ENCODE measurements around the gene CLCNKA. TPM values are rescaled to one million over a fixed set of nuclear protein-coding genes. Genes with fewer than 3 reads are reported as not detected.

CLCNKA gene
- total RNA-seq, 2 donors from 2014 or later = 0.20 TPM; not detected in 1

- H3K36me3 ChIP-seq = no peaks in the 10 kb centered on the region
- H3K27ac ChIP-seq = no peak overlapping the region
- H3K9me3 ChIP-seq = no peaks in the 10 kb centered on the region
- no peak for TF ChIP-seq CTCF (IDR thresholded peaks at IDR 0.05)
- H3K4me3 ChIP-seq = no peak overlapping the region
- DNase-seq (ENCODE audit: low spot score) = no peak
- H3K4me1 ChIP-seq = peaks cover 0 to 24% of the 10 kb centered on the region in 2 donors
- H3K27me3 ChIP-seq = no peaks in the 10 kb centered on the region
Measured at GRCh38 chr1:16081636-16082035, 59.8 kb downstream of the CLCNKA start.

- no peak overlapping the region for H3K27ac ChIP-seq
- no peak for DNase-seq (ENCODE audit: low spot score)
Measured at GRCh38 chr1:16082283-16083038, 60.6 kb downstream of the CLCNKA start.

GRCh38 chr1:16083486-16083885 lies 61.6 kb downstream of the CLCNKA start:
- Histone ChIP-seq H3K4me1 (peaks cover 0 to 24% of the 10 kb centered on the region in 2 donors), H3K27ac (no peak overlapping the region), H3K9me3 (no peaks in the 10 kb centered on the region), H3K36me3 (no peaks in the 10 kb centered on the region), H3K27me3 (no peaks in the 10 kb centered on the region), H3K4me3 (no peak overlapping the region)
- no peak for TF ChIP-seq CTCF (IDR thresholded peaks at IDR 0.05)
- DNase-seq (ENCODE audit: low spot score) = no peak

More at GRCh38 chr1:16082283-16083038, 60.6 kb downstream of the CLCNKA start:
- Histone ChIP-seq H3K9me3 (no peaks in the 10 kb centered on the region), H3K4me1 (peaks cover 0 to 16% of the 10 kb centered on the region in 2 donors), H3K4me3 (no peak overlapping the region), H3K36me3 (no peaks in the 10 kb centered on the region), H3K27me3 (no peaks in the 10 kb centered on the region)
- TF ChIP-seq CTCF (IDR thresholded peaks at IDR 0.05) = peak; percentile 83 to 89

Other genes with a start within 250 kb of the CLCNKA start
- 1 to 10 TPM; 1.6 to 5.5 TPM for gene UQCRHL, start 214.4 kb upstream of the CLCNKA start, total RNA-seq
- 10 to 100 TPM; 25.0 to 32.9 TPM for gene SPEN, start 174.3 kb upstream of the CLCNKA start, total RNA-seq
- 10 to 100 TPM; 14.8 to 27.5 TPM for gene ZBTB17, start 45.9 kb upstream of the CLCNKA start, total RNA-seq
- gene SRARP, start 17.8 kb upstream of the CLCNKA start, total RNA-seq = under 1 TPM in 1 of 2 donors, not detected in 1; 0.31 TPM
- 1,000 to 10,000 TPM; 1,082 to 1,229 TPM for gene HSPB7, start 4.0 kb upstream of the CLCNKA start, total RNA-seq
- 1 to 10 TPM; 3.9 to 4.6 TPM for gene CLCNKB, start 21.7 kb downstream of the CLCNKA start, total RNA-seq
- gene FAM131C, start 51.6 kb downstream of the CLCNKA start, total RNA-seq = 1 to 10 TPM; 5.2 to 8.7 TPM
- gene EPHA2, start 134.0 kb downstream of the CLCNKA start, total RNA-seq = 10 to 100 TPM; 17.5 to 43.5 TPM
- 1 to 10 TPM; 1.5 to 4.8 TPM for gene ARHGEF19, start 190.6 kb downstream of the CLCNKA start, total RNA-seq
- 1 to 10 TPM; 4.4 to 5.0 TPM for gene CPLANE2, start 215.1 kb downstream of the CLCNKA start, total RNA-seq